GM10248 (cell line): Measurements from ENCODE around the gene POLR2H.
A peak's percentile ranks its signal among the peaks of the same experiment; 100 is the strongest.

ENCODE experiments used
- CTCF ChIA-PET: fragments of 300-600 bp; sonication (Branson Sonifier 250); formaldehyde crosslinking; extraction: SDS; loops from one replicate; lab custom pipeline; 2021; ENCODE audit warnings: antibody characterized with exemption; lab: Yijun Ruan, JAX
- POLR2A ChIA-PET: fragments of 350-650 bp; sonication (Branson Sonifier 250); formaldehyde crosslinking; extraction: SDS; loops from one replicate; lab custom pipeline; 2020; ENCODE audit warnings: antibody characterized with exemption; lab: Yijun Ruan, JAX
- DNase-seq: peaks from one replicate; pipeline ENCODE4 v3.0.0; 2012; ENCODE audit errors: extremely low spot score
- TF ChIP-seq, protein P1 (sequence below): IDR thresholded peaks from 2 replicates; pipeline ENCODE4 v1.5.1; 2012; ENCODE audit warnings: mild to moderate bottlenecking, low read depth; ENCODE audit errors: extremely low read depth, missing control alignments, control extremely low read depth

POLR2H gene

DNA sequence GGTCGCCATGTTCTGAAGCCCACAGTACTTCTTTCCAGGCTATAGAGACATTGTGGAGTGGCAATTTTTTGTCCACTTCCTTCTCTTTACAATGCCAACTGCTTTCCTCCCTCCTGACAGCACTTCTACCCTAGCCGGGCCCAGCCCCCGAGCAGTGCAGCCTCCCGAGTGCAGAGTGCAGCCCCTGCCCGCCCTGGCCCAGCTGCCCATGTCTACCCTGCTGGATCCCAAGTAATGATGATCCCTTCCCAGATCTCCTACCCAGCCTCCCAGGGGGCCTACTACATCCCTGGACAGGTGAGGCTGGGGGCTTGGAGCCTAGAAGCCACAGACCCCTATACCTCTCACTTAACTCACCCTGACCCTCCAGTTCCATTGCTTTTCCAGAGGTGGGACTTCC is 44.3 kb upstream of the POLR2H start:
- TF ChIP-seq, protein P1, sequence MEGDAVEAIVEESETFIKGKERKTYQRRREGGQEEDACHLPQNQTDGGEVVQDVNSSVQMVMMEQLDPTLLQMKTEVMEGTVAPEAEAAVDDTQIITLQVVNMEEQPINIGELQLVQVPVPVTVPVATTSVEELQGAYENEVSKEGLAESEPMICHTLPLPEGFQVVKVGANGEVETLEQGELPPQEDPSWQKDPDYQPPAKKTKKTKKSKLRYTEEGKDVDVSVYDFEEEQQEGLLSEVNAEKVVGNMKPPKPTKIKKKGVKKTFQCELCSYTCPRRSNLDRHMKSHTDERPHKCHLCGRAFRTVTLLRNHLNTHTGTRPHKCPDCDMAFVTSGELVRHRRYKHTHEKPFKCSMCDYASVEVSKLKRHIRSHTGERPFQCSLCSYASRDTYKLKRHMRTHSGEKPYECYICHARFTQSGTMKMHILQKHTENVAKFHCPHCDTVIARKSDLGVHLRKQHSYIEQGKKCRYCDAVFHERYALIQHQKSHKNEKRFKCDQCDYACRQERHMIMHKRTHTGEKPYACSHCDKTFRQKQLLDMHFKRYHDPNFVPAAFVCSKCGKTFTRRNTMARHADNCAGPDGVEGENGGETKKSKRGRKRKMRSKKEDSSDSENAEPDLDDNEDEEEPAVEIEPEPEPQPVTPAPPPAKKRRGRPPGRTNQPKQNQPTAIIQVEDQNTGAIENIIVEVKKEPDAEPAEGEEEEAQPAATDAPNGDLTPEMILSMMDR = no peak
- POLR2A ChIA-PET = no interaction called here
- DNase-seq = no peak
- CTCF ChIA-PET = interaction anchor here (1.3 kb wide), 1 partner anchor 15 kb away, joined by 3 read pairs; no protein-coding TSS in a partner anchor

DNA sequence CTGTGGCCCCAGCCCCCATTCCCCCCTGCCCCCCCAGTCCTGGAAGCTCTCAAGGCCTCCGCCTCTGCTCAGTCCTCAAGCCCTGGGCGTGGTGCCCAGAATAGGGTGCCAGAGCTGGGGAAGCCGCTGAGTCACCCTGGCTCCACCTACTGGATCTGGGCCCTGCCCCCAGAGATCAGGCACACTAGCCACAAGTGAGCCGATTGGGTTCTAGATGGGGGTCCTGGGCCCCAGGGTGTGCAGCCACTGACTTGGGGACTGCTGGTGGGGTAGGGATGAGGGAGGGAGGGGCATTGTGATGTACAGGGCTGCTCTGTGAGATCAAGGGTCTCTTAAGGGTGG is 41.4 kb upstream of the POLR2H start:
- CTCF ChIA-PET = interaction anchor here (0.8 to 1.2 kb wide), 3 partner anchors 9 to 26 kb away, joined by 3 to 7 read pairs (median 3); no protein-coding TSS in a partner anchor
- POLR2A ChIA-PET = interaction anchor here (0.6 kb wide), 1 partner anchor 21 kb away, joined by 3 read pairs; no protein-coding TSS in a partner anchor
- peak; percentile 20 for DNase-seq
- TF ChIP-seq, protein P1 = no peak

DNA sequence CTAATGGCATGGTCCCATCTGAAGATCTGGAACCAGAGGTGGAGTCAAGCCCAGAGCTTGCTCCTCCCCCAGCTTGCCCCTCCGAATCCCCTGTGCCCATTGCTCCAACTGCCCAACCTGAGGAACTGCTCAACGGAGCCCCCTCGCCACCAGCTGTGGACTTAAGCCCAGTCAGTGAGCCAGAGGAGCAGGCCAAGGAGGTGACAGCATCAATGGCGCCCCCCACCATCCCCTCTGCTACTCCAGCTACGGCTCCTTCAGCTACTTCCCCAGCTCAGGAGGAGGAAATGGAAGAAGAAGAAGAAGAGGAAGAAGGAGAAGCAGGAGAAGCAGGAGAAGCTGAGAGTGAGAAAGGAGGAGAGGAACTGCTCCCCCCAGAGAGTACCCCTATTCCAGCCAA is 39.8 kb upstream of the POLR2H start:
- TF ChIP-seq, protein P1 = no peak
- ChIA-PET CTCF (interaction anchor here (0.9 kb wide), 1 partner anchor 72 kb away, joined by 3 read pairs; the partner anchor contains the start of gene EEF1AKMT4), POLR2A (interaction anchor here (0.7 kb wide), 1 partner anchor 21 kb away, joined by 3 read pairs; no protein-coding TSS in a partner anchor)
- no peak for DNase-seq

DNA sequence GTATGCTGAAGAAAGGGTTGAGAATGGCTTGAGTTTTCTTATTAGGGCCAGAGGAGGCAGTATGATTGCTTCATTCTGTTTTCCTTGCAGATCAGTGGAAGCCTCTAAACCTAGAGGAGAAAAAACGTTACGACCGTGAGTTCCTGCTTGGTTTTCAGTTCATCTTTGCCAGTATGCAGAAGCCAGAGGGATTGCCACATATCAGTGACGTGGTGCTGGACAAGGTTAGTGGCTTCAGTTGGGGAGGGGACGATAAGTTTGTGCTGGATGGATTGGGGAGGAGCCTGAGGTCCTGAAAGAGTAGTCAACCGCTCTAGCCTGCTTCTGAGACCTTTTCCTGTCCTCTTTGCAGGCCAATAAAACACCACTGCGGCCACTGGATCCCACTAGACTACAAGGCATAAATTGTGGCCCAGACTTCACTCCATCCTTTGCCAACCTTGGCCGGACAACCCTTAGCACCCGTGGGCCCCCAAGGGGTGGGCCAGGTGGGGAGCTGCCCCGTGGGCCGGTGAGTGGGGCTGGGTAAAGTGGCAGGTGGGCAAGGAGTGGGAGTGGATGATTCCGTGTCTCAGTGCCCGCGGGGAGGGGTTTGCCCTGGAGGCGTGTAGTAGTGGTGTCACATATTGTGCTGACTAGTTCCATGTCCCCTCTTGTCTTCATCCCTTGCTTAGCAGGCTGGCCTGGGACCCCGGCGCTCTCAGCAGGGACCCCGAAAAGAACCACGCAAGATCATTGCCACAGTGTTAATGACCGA is 38.6 kb upstream of the POLR2H start:
- ChIA-PET POLR2A (no interaction called here), CTCF (interaction anchor here (1.2 kb wide), 1 partner anchor 39 kb away, joined by 3 read pairs; no protein-coding TSS in a partner anchor)
- DNase-seq = no peak
- TF ChIP-seq, protein P1 = no peak

DNA sequence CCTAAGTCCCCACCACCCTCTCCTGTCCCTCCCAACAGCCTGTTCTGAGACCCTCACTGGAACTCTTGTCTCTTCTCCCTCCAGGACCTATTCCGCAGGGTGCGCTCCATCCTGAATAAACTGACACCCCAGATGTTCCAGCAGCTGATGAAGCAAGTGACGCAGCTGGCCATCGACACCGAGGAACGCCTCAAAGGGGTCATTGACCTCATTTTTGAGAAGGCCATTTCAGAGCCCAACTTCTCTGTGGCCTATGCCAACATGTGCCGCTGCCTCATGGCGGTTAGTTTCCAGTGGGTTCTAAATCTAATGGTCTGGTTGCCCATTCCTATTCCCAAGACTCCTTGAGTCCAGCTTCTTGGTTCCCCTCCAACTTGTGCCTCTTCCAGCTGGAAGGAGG is 37.8 kb upstream of the POLR2H start:
- CTCF ChIA-PET = interaction anchor here (0.7 to 1.5 kb wide), 3 partner anchors 22 to 38 kb away, joined by 3 read pairs; no protein-coding TSS in a partner anchor
- TF ChIP-seq, protein P1 = no peak
- POLR2A ChIA-PET = interaction anchor here (1.5 kb wide), 1 partner anchor 9 kb away, joined by 6 read pairs; no protein-coding TSS in a partner anchor
- DNase-seq = no peak

DNA sequence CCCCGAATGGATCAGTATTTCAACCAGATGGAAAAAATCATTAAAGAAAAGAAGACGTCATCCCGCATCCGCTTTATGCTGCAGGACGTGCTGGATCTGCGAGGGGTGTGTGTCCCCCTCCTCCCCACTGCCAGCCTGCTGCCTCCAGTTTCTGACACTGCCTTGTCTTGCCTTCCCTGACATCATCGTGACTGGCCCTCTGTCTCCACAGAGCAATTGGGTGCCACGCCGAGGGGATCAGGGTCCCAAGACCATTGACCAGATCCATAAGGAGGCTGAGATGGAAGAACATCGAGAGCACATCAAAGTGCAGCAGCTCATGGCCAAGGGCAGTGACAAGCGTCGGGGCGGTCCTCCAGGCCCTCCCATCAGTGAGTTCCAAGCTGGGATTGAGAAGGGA is 36.2 kb upstream of the POLR2H start:
- ChIA-PET CTCF (interaction anchor here (1.2 to 1.5 kb wide), 2 partner anchors 19 to 20 kb away, joined by 3 to 4 read pairs; no protein-coding TSS in a partner anchor), POLR2A (interaction anchor here (1.9 kb wide), 1 partner anchor 12 kb away, joined by 5 read pairs; the partner anchor contains the start of gene FAM131A)
- TF ChIP-seq, protein P1 = no peak

More for the DNA sequence above, 36.2 kb upstream of the POLR2H start:
- DNase-seq = no peak
